GM21447 (cell line): ENCODE data around the gene CEACAM19.
"Not testable (repeated sequence)": the region's sequence is repeated elsewhere in the genome, so short reads cannot be mapped to it uniquely, and the experiment has no call there.

Source experiments
- ATAC-seq: cut with Tn5 transposase; IDR thresholded peaks from one replicate; pipeline ENCODE4 v1.9.1; 2021; ENCODE audit not compliant: unreplicated experiment

CEACAM19 gene, protein sequence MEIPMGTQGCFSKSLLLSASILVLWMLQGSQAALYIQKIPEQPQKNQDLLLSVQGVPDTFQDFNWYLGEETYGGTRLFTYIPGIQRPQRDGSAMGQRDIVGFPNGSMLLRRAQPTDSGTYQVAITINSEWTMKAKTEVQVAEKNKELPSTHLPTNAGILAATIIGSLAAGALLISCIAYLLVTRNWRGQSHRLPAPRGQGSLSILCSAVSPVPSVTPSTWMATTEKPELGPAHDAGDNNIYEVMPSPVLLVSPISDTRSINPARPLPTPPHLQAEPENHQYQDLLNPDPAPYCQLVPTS

DNA sequence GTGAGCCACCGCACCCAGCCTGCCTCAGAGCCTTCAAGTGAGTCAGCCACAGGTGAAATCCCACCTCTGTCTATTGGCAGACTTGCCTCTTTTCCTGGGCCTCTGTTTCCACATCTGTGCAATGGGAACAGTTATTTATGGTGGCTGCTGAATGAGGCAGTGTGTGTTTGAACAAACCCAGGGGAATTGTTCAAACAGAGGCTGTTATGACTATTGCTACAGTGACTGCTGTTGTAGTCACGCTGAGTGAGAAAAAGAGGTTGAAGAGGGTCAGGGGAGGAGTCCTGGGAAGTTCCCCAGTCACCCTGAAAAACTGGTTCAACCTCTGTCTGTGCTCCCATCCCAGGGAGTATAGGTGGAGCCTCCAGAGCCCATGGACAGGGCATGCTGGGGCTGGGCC lies at the start of gene CEACAM19:
Gene CEACAM19 (plus strand): TSS at position 83 of the 400 bp plus-strand sequence. CDS start 450 bp downstream, outside the sequence.
- ATAC-seq = no peak

DNA sequence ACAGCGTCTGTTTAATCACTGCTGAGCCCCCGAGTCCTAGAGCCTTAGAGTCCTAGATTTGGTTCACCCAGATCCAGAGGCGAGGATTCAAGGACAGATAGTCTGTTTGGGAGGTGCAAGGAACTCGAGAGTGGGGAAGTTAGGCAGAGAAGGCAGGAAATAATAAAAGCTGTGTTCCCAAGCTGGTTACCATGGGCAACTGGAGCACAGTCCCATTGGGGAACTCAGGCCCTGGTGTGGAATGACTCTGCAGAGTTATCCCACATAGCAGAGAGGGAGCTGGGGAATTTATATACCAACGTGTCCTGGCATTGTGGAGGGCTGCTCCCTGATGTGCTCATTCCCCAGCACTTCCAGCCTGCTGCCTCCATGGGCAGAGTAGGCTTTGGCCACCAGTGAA lies 48.2 kb upstream of the CEACAM19 start:
- ATAC-seq = no peak

DNA sequence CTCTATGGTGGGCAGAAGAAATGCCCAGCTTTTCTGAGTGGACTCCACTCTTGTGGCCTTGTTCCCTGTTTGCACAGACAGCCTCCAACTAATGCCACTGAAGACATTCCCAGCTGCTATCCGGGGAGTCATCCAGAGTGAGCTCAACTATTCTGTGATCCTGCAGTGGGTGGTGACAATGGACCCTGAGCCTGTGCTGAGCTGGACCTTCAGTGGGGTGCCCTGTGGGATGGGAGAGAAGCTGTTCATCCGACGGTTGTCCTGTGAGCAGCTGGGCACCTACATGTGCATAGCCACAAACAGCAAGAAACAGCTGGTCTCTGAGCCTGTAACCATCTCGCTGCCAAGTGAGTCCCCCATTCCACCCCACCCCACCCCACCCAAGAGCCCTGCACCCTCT lies 47.7 kb upstream of the CEACAM19 start:
- ATAC-seq = no peak

DNA sequence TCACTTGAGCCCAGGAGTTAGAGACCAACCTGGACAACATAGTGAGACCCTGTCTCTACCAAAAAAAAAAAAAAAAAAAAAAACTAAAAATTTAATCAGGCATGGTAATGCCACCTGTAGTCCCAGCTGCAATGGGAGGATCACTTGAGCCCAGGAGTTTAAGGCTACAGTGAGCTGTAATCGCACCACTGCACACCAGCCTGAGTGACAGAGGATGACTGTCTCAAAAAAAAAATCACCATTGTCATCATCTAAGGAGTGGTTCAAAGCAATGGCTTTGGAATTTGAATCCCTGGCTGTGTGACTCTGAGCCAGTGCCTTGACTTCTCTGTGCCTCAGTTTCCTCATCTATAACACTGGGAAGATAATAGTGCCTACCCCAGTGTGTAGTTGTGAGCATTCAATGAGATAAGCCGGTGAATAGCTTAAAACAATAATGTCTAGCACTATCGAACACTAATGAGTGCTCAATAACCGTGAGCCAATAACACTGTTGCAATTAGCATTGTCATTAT lies 46.4 kb upstream of the CEACAM19 start:
- ATAC-seq = no peak

DNA sequence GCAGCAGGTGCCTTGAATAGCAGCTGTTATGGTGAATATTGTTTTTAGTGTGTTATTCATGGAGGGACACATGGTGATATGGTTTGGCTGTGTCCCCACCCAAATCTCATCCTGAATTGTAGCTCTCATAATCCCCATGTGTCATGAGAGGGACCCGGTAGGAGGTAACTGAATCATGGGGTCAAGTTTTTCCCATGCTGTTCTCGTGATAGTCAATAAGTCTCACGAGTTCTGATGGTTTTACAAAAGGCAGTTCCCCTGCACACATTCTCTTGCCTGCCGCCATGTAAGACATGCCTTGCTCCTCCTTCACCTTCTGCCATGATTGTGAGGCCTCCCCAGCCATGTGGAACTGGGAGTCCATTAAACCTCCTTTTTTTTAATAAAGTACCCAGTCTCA lies 45.6 kb upstream of the CEACAM19 start:
- ATAC-seq = not testable (repeated sequence)

DNA sequence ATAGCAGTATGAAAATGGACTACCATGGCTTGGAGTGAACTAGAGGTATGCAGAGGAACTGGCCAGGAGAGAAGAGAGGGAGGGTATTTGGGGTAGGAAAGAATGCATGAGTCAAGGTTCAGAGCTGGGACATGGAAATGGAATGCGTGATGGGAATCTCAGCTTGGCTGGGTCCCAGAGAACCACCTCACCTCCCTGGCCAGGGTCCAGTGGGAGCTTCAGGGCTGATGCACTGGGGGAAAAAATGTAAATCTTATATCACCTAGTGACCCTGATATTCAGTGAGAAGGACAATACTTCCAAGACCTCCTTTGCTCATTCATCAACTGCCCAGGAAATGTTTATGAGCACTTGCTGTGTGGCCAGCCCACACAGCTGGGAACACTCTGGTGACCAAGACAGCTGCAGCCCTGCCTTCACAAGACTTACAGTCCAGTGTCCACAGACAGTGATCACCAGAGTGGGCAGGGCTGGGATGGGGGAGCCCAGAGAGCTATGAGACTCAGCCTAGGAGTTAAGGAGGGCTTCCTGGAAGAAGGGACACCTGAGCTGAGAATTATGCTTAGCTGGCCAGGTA lies 45.1 kb upstream of the CEACAM19 start:
- no peak for ATAC-seq

DNA sequence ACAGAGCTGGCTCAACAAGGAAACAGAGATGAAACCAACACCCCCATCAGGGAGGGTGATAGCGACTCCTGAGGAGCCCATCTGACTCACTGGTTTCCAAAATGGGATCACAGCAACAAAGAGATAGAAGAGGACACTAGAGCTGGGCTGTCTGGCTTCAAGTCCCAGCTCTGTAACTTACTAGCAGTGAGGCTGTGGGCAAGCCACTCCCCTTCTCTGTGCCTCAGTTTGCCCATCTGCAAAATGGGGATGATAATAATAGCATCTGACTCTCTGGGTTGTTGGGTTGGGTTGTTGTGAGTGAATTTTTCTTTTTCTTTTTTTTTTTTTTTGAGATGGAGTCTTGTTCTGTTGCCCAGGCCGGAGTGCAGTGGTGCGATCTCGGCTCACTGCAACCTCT lies 43.7 kb upstream of the CEACAM19 start:
- ATAC-seq = no peak

DNA sequence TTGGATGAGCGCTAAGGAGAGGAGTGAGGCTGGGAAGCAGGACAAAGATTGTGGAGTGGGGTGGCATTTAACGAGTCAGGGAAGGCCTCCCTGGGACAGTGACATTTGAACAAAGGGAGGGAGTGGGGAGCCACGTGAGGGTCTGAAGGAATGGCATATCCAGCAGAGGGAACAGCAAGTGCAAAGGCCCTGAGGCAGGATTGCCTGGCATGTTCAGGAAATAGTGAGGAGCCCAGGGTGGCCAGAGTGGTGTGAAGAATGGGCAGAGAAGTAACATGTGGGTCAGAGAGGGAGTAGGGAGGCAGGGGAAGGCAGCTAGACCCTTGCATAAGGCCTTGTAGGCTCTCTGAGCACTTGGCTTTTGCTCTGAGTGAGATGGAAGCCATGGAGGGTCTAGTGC lies 42.5 kb upstream of the CEACAM19 start:
- ATAC-seq = no peak

DNA sequence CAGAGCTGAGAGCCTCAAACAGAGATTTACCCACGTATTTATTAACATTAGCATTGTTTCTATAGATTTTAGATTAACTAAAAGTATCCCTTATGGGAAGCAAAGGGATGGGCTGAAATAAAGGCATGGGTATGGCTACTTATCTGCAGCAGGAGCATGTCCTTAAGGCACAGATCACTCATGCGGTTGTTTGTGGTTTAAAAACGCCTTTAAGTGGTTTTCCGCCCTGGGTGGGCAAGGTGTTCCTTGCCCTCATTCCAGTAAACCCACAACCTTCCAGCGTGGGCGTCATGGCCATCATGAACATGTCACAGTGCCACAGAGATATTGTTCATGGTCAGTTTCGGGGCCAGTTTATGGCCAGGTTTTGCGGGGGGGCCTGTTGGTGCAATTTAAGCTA lies 39.7 kb upstream of the CEACAM19 start:
- not testable (repeated sequence) for ATAC-seq

DNA sequence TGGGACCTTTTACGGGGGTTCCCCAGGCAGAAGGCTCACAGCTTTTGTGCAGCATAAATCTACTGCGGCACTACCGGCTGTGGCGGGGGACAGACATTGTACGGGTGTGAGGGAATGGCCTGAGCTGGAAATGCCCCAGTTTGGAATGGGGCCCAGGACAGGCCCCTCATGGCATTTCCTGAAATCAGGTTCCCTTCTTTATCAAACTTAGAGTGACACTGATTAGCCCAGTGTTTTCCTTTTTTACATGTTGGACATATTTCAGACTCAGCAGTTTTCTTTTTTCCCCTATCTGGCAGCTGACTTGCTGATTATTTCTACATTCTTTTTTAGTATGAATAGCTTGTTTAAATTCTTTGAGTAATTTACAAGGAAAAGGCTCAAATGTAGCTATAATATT lies 37.2 kb upstream of the CEACAM19 start:
- ATAC-seq = not testable (repeated sequence)

DNA sequence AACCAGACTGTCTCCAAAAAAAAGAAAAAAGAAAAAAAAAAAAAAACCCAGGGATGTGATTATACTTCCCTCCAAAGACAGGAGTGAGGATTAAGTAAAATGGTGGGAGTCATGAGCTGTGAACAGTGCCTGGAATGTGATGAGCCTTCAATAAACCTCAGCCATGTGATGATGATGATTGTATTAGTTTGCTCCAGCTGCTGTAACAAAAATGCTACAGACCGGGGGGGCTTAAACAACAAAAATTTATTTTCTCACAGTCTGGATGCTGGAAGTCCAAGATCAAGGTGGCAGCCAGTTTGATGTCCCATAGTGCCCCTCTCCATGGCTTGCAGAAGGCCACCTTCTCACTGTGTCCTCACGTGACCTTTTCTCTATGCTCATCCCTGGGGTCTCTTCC lies 36.5 kb upstream of the CEACAM19 start:
- ATAC-seq = no peak

DNA sequence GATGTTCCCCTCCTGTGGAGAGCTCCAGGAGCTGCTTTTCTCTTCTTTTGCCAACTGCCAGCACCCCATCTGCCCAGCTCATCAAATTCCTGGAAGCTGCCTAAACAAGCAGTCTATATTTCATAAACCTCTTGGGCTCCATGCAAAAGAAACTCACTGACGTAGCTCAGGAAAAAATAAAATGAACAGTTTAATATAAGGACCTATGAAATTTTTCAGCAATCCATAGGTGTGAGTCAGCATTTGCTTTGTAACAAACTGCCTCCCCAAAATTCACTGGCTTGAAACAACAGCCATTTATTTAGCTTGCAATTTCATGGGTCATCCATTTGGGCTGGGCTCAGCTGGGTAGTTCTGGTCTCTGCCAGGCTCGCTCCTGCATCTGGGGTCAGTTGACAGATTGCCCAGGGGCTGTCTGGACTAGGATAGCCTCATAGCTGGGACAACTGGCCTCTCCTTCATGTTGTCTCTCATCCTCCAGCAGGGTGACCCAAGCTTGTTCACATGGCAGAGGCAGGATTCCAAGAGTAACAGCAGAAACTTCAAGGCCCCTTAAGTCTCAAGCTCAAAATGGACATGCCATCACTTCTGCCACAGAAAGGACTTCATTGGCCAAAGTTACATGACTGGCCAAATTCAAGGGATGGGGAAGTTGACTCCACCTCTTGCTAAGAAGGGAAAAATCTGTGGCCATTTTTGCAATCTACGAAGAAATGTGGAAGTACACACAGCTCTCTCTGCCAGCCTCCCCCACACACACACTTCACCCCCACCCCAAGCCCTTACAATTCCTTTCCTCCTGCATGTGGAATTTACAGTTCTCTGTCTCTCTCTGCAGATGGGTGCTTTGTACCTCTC lies 35.5 kb upstream of the CEACAM19 start:
- no peak for ATAC-seq

DNA sequence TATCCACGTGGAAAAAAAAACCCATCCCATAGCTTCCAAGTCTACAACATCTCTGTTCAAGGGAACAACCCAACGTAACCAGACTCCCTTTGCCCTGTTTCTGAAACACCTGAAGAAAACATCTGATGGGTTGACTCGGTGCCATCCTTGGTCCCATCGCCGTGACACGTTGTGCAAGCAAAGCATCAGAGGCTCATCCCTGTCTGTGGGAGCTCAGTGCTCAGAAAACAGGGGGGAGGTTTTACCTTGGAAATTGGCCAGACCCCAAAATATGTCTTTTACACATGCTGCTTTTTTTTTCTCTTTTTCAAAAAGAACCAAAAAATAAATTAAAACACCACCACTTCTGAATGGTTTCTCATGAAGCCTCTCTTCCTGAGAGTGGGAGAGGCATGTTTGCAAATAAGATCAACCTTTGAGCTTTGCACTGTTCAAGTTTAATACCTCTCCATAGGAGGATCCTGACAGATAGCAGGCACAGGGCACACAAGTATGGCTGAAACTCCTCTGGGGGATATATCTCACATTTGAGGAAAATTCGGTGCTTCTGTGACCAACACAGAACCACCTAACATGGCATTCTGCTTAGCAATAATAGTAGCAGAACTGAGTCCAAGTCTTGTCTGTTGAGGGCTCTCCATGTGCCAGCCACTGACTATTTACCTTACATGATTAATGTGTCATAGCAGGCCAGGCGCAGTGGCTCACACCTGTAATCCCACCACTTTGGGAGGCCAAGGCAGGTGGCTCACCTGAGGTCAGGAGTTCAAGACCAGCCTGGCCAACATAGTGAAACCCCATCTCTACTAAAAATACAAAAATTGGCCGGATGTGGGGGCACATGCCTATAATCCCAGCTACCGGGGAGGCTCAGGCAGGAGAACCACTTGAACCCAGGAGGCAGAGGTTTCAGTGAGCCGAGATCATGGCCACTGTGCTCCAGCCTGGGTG lies 34.6 kb upstream of the CEACAM19 start:
- ATAC-seq = no peak

DNA sequence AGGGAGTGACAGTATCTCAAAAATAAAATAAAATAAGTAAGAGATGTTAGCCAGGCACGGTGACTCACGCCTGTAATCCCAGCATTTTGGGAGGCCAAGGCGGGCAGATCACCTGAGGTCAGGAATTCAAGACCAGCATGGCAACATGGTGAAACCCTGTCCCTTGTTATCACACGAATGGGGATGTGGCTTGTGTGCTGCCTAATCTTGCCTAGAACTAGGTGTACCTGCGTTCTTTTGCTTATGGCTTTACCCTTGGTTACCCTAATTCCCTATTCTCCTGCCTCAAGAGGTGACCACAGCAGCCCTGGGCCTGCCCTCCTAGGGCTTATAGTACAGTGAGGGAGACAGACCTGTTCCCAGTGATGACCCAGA lies 33.9 kb upstream of the CEACAM19 start:
- no peak for ATAC-seq

DNA sequence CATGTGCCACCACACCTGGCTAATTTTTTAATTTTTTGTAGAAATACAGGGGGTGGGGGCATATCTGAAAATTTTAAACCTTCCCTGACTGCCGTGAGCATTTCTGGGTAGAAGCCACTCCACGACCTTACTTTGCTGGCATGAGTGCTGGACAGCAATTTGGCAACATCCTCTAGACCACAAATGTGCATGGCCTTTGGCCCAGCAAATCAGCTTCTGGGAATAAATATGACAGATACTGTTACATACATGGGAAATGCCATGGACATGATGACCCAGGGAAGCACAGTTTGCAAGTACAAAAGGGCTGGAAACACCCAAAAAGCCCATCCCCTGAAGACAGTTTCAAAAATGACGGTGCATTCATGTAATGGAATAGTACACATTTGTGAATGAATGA lies 30.8 kb upstream of the CEACAM19 start:
- ATAC-seq = no peak

DNA sequence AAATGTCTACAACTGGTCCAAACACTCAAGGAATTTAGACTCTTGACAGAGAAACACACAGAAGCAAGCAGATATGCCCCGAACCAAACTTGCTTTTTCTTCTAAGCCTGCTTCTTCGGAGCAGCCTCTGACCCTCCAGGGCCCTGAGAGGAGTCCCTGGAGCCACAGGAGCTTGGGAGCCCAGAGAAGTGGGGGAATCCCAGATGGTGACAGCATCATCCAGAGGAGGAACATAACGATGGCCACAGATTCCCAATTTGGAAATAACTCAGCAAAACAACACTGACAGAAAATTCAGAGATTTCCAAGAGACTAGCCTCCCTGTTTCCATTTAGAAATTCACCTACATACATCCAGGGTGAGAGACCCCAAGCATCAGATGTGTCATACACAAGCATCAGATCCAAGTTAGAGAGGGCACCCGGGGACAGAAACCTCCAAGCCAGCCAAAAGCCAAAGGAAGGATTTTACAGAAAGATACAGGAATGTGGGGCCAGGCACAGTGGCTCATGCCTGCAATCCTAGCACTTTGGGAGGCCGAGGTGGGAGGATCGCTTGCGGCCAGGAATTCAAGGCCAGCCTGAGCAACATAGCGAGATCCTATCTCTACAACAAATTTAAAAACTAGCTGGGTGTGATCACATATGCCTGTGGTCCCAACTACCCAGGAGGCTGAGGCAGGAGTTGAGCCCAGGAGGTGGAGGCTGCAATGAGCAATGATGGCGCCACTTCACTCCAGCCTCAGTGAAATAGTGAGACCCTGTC lies 29.6 kb upstream of the CEACAM19 start:
- ATAC-seq = no peak

DNA sequence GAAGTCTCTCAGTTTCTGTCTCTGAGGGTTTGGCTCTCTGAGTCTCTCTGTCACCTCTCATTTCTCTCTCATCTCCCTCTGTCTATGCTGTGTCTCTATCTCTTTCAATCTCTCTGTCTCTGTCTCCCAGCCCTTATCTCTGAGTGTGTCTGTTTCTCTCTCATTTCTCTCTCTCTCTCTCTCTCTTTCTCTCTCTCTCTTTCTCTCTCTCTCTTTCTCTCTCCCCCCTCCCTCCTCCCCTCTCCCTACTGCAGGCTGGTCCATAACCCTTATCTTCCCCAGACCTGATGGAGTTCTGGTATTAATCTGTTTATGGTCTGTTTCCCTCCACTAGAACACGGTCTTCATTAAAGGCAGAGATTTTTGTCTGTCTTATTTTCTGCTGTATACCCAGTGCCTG lies 28.9 kb upstream of the CEACAM19 start:
- ATAC-seq = no peak

DNA sequence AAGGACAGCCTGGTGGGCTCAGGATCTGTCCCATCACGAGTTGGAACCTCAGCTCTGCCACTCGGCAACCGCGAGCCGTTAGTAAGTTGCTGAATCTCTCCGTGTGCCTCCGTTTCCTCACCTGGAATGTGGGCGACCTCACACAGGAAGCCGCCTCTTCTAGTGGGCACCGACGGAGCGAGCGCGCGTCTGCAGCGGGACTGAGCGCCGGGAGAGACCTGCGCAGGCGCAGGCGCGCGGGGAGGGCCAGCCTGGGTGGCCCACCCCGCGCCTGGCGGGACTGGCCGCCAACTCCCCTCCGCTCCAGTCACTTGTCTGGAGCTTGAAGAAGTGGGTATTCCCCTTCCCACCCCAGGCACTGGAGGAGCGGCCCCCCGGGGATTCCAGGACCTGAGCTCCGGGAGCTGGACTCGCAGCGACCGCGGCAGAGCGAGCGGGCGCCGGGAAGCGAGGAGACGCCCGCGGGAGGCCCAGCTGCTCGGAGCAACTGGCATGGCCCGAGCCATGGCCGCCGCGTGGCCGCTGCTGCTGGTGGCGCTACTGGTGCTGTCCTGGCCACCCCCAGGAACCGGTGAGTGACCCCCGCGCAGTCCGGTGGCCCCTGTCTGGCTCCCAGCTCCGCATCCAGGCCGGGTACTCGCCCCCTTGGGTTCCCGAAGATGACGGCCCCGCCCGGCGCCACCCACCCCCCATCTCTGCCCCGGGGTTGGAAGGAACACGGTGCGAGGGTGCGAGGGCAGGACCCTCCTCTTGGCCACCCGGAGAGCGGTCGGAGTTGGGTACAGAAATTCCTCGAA lies 27.5 kb upstream of the CEACAM19 start, which contains the start of gene PVR:
Gene PVR (plus strand): TSS at position 306 of the 797 bp plus-strand sequence. CDS start 187 bp downstream, at position 493.
- ATAC-seq = no peak

DNA sequence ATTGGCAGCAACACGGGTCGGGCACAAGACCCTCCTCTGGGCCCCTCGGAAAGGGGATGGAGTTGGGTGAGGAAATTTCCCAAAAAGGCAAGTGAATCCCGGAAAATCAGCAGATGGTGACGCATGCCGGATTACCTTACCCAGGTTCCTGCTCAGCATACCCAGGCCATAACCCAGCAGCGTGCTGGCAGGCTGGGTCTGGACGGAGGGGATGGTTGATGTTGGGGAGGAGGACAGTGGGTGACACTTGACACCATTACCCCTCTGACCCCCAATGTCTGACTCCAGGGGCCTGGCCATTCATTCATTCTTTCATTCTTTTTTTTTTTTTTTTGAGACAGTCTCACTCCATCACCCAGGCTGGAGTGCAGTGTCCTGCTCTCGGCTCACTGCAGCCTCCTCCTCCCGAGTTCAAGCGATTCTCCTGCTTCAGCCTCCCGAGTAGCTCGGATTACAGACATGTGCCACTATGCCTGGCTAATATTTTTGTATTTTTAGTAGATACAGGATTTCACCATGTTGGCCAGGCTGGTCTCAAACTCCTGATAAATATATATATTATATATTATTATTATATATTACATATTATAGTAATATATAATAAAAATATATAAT lies 26.8 kb upstream of the CEACAM19 start:
- ATAC-seq = no peak
